HG03469 (cell line): ENCODE measurements around the gene RPSA.
"Not testable (repeated sequence)": the region's sequence is repeated elsewhere in the genome, so short reads cannot be mapped to it uniquely, and the experiment has no call there.

ENCODE experiments used
- ATAC-seq: cut with Tn5 transposase; IDR thresholded peaks from one replicate; pipeline ENCODE4 v1.9.1; 2021; ENCODE audit warnings: mild to moderate bottlenecking, moderate library complexity, moderate number of reproducible peaks; ENCODE audit not compliant: unreplicated experiment

RPSA gene

GRCh38 chr3:39406368-39407258 is at the start of gene RPSA:
Gene RPSA (plus strand): TSS chr3:39406720. CDS start chr3:39407654, 934 bp downstream.
- peak; percentile 80 for ATAC-seq

GRCh38 chr3:39358333-39358732 is 48.2 kb upstream of the RPSA start:
- no peak for ATAC-seq

- ATAC-seq: no peak
These were observed 45.1 kb upstream of the RPSA start for GRCh38 chr3:39361252-39361927.

- no peak for ATAC-seq
These were observed 44.3 kb upstream of the RPSA start for GRCh38 chr3:39362192-39362591.

GRCh38 chr3:39362812-39363211 is 43.7 kb upstream of the RPSA start:
- ATAC-seq: no peak

- ATAC-seq: not testable (repeated sequence)
These were observed 36.1 kb upstream of the RPSA start for GRCh38 chr3:39370450-39370849.

- ATAC-seq: no peak
These were observed 33.7 kb upstream of the RPSA start for GRCh38 chr3:39372833-39373232.

GRCh38 chr3:39376959-39377634 is 29.4 kb upstream of the RPSA start:
- no peak for ATAC-seq

- ATAC-seq: peak; percentile 63
These were observed 28.4 kb upstream of the RPSA start for GRCh38 chr3:39378088-39378487.

- no peak for ATAC-seq
These were observed 27.4 kb upstream of the RPSA start for GRCh38 chr3:39378957-39379777.

- ATAC-seq: no peak
These were observed 26.8 kb upstream of the RPSA start for GRCh38 chr3:39379778-39380155.

- ATAC-seq: no peak
These were observed 25.1 kb upstream of the RPSA start for GRCh38 chr3:39381432-39381831.

GRCh38 chr3:39383045-39383880 is 23.3 kb upstream of the RPSA start, which contains the start of gene SLC25A38:
Gene SLC25A38 (plus strand): TSS chr3:39383370. CDS start chr3:39383725, 355 bp downstream.
- peak; percentile 45 for ATAC-seq

GRCh38 chr3:39383881-39384664 is 22.4 kb upstream of the RPSA start:
- ATAC-seq: peak; percentile 66

- no peak for ATAC-seq
These were observed 21.9 kb upstream of the RPSA start for GRCh38 chr3:39384665-39385000.

GRCh38 chr3:39385456-39386090 is 20.9 kb upstream of the RPSA start:
- no peak for ATAC-seq

- ATAC-seq: no peak
These were observed 20.2 kb upstream of the RPSA start for GRCh38 chr3:39386318-39386717.

- ATAC-seq: no peak
These were observed 19.0 kb upstream of the RPSA start for GRCh38 chr3:39387411-39387975.
